Gastroesophageal sphincter (tissue), 4 donors: Measurements from ENCODE around the gene WBP1L. TPM values are rescaled to one million over a fixed set of nuclear protein-coding genes. Genes with fewer than 3 reads are reported as not detected.
"Not testable (repeated sequence)": the region's sequence is repeated elsewhere in the genome, so short reads cannot be mapped to it uniquely, and the experiment has no call there.

ENCODE experiments used
- ATAC-seq: fragments of 150-250 bp; one replicate; pipeline ENCODE4 v1.9.1; 2016; ENCODE audit warnings: mild to moderate bottlenecking, moderate library complexity
- H3K27ac ChIP-seq, 4 donors: fragments of 200-600 bp; sonication (generic) in 3 of 4; 1 replicate in 3 of 4; 2 replicates in 1 of 4; pipeline ENCODE4 v1.5.1; 2016 to 2019
- H3K27me3 ChIP-seq: fragments of 200-600 bp; sonication (generic); one replicate; pipeline ENCODE4 v1.5.1; 2019
- H3K36me3 ChIP-seq, 2 donors: fragments of 200-600 bp; sonication (generic); one replicate each; pipeline ENCODE4 v1.5.1; 2019; ENCODE audit warnings: control low read depth in 1 of 2
- H3K4me1 ChIP-seq, 3 donors: fragments of 200-600 bp; sonication (generic); 1 replicate in 2 of 3; 2 replicates in 1 of 3; pipeline ENCODE4 v1.5.1; 2016 to 2019; ENCODE audit warnings: control low read depth in 2 of 3
- H3K4me3 ChIP-seq, 2 donors: fragments of 200-600 bp; sonication (generic); one replicate each; pipeline ENCODE4 v1.5.1; 2019; ENCODE audit warnings: mild to moderate bottlenecking in 1 of 2, moderate library complexity in 1 of 2
- H3K9me3 ChIP-seq, 3 donors: fragments of 200-600 bp; sonication (generic); one replicate each; pipeline ENCODE4 v1.5.1; 2017 to 2019; ENCODE audit warnings: control low read depth in 2 of 3
- EP300 ChIP-seq: sonication (generic); formaldehyde crosslinking; IDR thresholded peaks from one replicate; pipeline ENCODE4 v1.6.1; 2017; ENCODE audit warnings: antibody characterized with exemption, mild to moderate bottlenecking
- POLR2A ChIP-seq, 2 donors: fragments of 450-650 bp; IDR thresholded peaks; one replicate each; pipeline ENCODE4 v1.6.1; 2017; ENCODE audit warnings: antibody characterized with exemption in 2 of 2, mild to moderate bottlenecking in 2 of 2, moderate library complexity in 1 of 2
- POLR2AphosphoS5 ChIP-seq: sonication (generic); formaldehyde crosslinking; IDR thresholded peaks from one replicate; pipeline ENCODE4 v1.6.1; 2017; ENCODE audit warnings: antibody characterized with exemption
- WGBS, 2 donors: methylation state at CpG; one replicate each; pipeline ENCODE4 v1.1.5; 2018; ENCODE audit warnings: low coverage in 1 of 2; 5-methylcytosine and 5-hydroxymethylcytosine counted together
- total RNA-seq, 4 donors: library from RNA; depleted of rRNA; stranded (reverse); fragments of >200 nt; gene quantifications; one replicate each; pipeline ENCODE4 v1.1.0, GENCODE V29; 2016
- TF ChIP-seq, protein P1 (sequence below), 4 experiments: fragments of 200-600 bp in 2 of 4; fragments of 450-650 bp in 2 of 4; sonication (generic) in 1 of 4; IDR thresholded peaks; one replicate each; pipeline ENCODE4 v1.5.1; 2017 to 2019; ENCODE audit warnings: antibody characterized with exemption in 4 of 4, mild to moderate bottlenecking in 2 of 4, moderate library complexity in 2 of 4

WBP1L gene
- total RNA-seq, 4 donors from 2014 or later = 125 to 142 (median 132) TPM

GRCh38 chr10:102832248-102832647 lies 88.5 kb downstream of the WBP1L start:
- Histone ChIP-seq H3K27ac (no peak overlapping the region), H3K4me3 (no peak overlapping the region), H3K27me3 (peaks cover 3% of the 10 kb centered on the region), H3K4me1 (peaks cover 0 to 11% (median 3%) of the 10 kb centered on the region in 3 donors), H3K36me3 (no peaks in the 10 kb centered on the region), H3K9me3 (no peaks in the 10 kb centered on the region)
- ATAC-seq = no peak
- WGBS, 2 donors = 89% methylated on average over 6 of the region's 14 CpGs; no CpG with 5 or more reads in 1 of the 2 donors
- TF ChIP-seq POLR2A (IDR thresholded peaks at IDR 0.05) (no peak), POLR2AphosphoS5 (no peak), EP300 (no peak)
- TF ChIP-seq, protein P1, sequence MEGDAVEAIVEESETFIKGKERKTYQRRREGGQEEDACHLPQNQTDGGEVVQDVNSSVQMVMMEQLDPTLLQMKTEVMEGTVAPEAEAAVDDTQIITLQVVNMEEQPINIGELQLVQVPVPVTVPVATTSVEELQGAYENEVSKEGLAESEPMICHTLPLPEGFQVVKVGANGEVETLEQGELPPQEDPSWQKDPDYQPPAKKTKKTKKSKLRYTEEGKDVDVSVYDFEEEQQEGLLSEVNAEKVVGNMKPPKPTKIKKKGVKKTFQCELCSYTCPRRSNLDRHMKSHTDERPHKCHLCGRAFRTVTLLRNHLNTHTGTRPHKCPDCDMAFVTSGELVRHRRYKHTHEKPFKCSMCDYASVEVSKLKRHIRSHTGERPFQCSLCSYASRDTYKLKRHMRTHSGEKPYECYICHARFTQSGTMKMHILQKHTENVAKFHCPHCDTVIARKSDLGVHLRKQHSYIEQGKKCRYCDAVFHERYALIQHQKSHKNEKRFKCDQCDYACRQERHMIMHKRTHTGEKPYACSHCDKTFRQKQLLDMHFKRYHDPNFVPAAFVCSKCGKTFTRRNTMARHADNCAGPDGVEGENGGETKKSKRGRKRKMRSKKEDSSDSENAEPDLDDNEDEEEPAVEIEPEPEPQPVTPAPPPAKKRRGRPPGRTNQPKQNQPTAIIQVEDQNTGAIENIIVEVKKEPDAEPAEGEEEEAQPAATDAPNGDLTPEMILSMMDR (IDR thresholded peaks at IDR 0.05) = no peak

DNA sequence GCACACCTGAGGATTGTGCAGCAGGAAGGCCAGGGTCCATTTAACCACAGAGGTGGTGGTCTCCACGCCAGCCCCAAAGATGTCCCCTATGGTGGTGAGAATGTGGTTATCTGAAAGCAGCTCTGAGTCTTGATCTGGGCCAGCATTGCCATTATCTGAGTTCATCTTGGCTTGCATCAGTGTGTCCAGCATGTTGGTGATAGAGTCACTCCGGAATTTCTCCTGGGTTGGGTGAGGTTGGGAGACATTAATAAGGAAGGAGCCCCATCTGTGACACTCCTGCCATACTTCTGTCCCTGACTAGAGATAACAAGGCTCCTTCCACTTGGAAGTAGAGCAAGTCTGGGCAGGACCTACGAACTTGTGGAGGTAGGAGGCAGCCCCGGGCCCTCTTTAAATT lies 89.2 kb downstream of the WBP1L start:
- no peak for TF ChIP-seq POLR2AphosphoS5
- no peak for TF ChIP-seq POLR2A (IDR thresholded peaks at IDR 0.05)
- TF ChIP-seq EP300 = no peak
- TF ChIP-seq, protein P1 (IDR thresholded peaks at IDR 0.05) = no peak
- Histone ChIP-seq H3K36me3 (no peaks in the 10 kb centered on the region), H3K27me3 (peaks cover 3% of the 10 kb centered on the region), H3K9me3 (peaks cover 0 to 3% (median 0%) of the 10 kb centered on the region in 3 donors), H3K27ac (no peak overlapping the region), H3K4me1 (peaks cover 0 to 11% (median 3%) of the 10 kb centered on the region in 3 donors), H3K4me3 (no peak overlapping the region)
- no peak for ATAC-seq
- 93% methylated on average over 3 of the region's 4 CpGs; no CpG with 5 or more reads in 1 of the 2 donors for WGBS, 2 donors

- no peak for ATAC-seq
- Histone ChIP-seq H3K9me3 (peaks cover 0 to 12% (median 0%) of the 10 kb centered on the region in 3 donors), H3K27ac (no peak overlapping the region), H3K27me3 (peaks cover 3% of the 10 kb centered on the region), H3K36me3 (no peaks in the 10 kb centered on the region), H3K4me3 (no peak overlapping the region), H3K4me1 (peaks cover 0 to 11% (median 3%) of the 10 kb centered on the region in 3 donors)
- WGBS, 2 donors = 47 to 57% methylated on average over 4 to 9 of the region's 9 CpGs
- TF ChIP-seq EP300 (no peak), POLR2A (IDR thresholded peaks at IDR 0.05) (no peak), POLR2AphosphoS5 (no peak)
- TF ChIP-seq, protein P1 (IDR thresholded peaks at IDR 0.05) = no peak
These were observed 90.4 kb downstream of the WBP1L start for GRCh38 chr10:102834143-102834542.

- WGBS, 2 donors = 0 to 94% methylated on average over 1 to 3 of the region's 11 CpGs
- H3K27ac ChIP-seq = no peak overlapping the region
- H3K4me1 ChIP-seq = peaks cover 0 to 11% (median 3%) of the 10 kb centered on the region in 3 donors
- H3K36me3 ChIP-seq = no peaks in the 10 kb centered on the region
- H3K4me3 ChIP-seq = no peak overlapping the region
- peak; percentile 91 for ATAC-seq
- H3K9me3 ChIP-seq = peaks cover 0 to 12% (median 0%) of the 10 kb centered on the region in 3 donors
- peaks cover 3% of the 10 kb centered on the region for H3K27me3 ChIP-seq
- no peak for TF ChIP-seq POLR2AphosphoS5
- TF ChIP-seq, protein P1 (IDR thresholded peaks at IDR 0.05) = peak in 3 of 4 experiments; percentile 69 to 89 (median 84)
These were observed 91.3 kb downstream of the WBP1L start for GRCh38 chr10:102835007-102835482.

GRCh38 chr10:102837230-102837721 lies 93.5 kb downstream of the WBP1L start, which contains the start of gene CYP17A1:
Gene CYP17A1, minus strand, starts transcription at chr10:102837413. Its CDS starts 52 bp downstream, at chr10:102837361.
- 67% methylated on average over 1 of the region's 5 CpGs; no CpG with 5 or more reads in 1 of the 2 donors for WGBS, 2 donors

GRCh38 chr10:102838276-102838927 lies 94.7 kb downstream of the WBP1L start:
- H3K4me1 ChIP-seq = peaks cover 0 to 11% (median 3%) of the 10 kb centered on the region in 3 donors
- H3K9me3 ChIP-seq = peaks cover 0 to 12% (median 0%) of the 10 kb centered on the region in 3 donors
- not testable (repeated sequence) for H3K4me3 ChIP-seq, ATAC-seq, H3K27ac ChIP-seq, H3K36me3 ChIP-seq
- 79 to 92% methylated on average over 9 of the region's 9 CpGs for WGBS, 2 donors
- peaks cover 14% of the 10 kb centered on the region for H3K27me3 ChIP-seq

More at GRCh38 chr10:102837230-102837721, 93.5 kb downstream of the WBP1L start, which contains the start of gene CYP17A1:
- H3K9me3 ChIP-seq = peaks cover 0 to 12% (median 0%) of the 10 kb centered on the region in 3 donors
- H3K36me3 ChIP-seq = no peaks in the 10 kb centered on the region
- peaks cover 14% of the 10 kb centered on the region for H3K27me3 ChIP-seq
- peaks cover 0 to 11% (median 3%) of the 10 kb centered on the region in 3 donors for H3K4me1 ChIP-seq
- no peak for ATAC-seq
- H3K4me3 ChIP-seq = no peak within 1 kb of the TSS
- TF ChIP-seq EP300 (no peak), POLR2AphosphoS5 (no peak), POLR2A (IDR thresholded peaks at IDR 0.05) (no peak)
- TF ChIP-seq, protein P1 (IDR thresholded peaks at IDR 0.05) = no peak
- no peak within 1 kb of the TSS for H3K27ac ChIP-seq
